ENCODE data around the gene TNFSF13B. TPM values are rescaled to one million over a fixed set of nuclear protein-coding genes. Genes with fewer than 3 reads are reported as not detected.

TNFSF13B gene
- total RNA-seq, 2 experiments from 2014 or later = 5.1 to 6.1 TPM

- DNase-seq = no peak
- H3K4me3 Mint-ChIP-seq = peak overlapping the region; percentile 82
- H3K9me3 Mint-ChIP-seq = peaks cover 5% of the 10 kb centered on the region
- peaks cover 9% of the 10 kb centered on the region for H3K36me3 Mint-ChIP-seq
- no peaks in the 10 kb centered on the region for H3K27me3 Mint-ChIP-seq
- H3K4me1 Mint-ChIP-seq = peaks cover 31% of the 10 kb centered on the region
- peak overlapping the region; percentile 89 for H3K27ac Mint-ChIP-seq
Observed at GRCh38 chr13:108270442-108270841, 924 bp downstream of the TNFSF13B start.

- H3K36me3 Mint-ChIP-seq = peaks cover under 1% of the 10 kb centered on the region
- no peak overlapping the region for H3K4me3 Mint-ChIP-seq
- no peaks in the 10 kb centered on the region for H3K27me3 Mint-ChIP-seq
- H3K4me1 Mint-ChIP-seq = peaks cover 24% of the 10 kb centered on the region
- peaks cover 5% of the 10 kb centered on the region for H3K9me3 Mint-ChIP-seq
- DNase-seq = no peak
- H3K27ac Mint-ChIP-seq = no peak overlapping the region
Observed at GRCh38 chr13:108272333-108272732, 2.8 kb downstream of the TNFSF13B start.

- Mint-ChIP-seq H3K9me3 (no peaks in the 10 kb centered on the region), H3K36me3 (no peaks in the 10 kb centered on the region), H3K27me3 (no peaks in the 10 kb centered on the region), H3K4me3 (no peak overlapping the region), H3K4me1 (peaks cover 21% of the 10 kb centered on the region), H3K27ac (no peak overlapping the region)
- no peak for DNase-seq
Observed at GRCh38 chr13:108273429-108274118, 4.1 kb downstream of the TNFSF13B start.

GRCh38 chr13:108274718-108275117 is 5.2 kb downstream of the TNFSF13B start:
- Mint-ChIP-seq H3K9me3 (no peaks in the 10 kb centered on the region), H3K4me3 (no peak overlapping the region), H3K27ac (no peak overlapping the region), H3K4me1 (peaks cover 13% of the 10 kb centered on the region), H3K27me3 (no peaks in the 10 kb centered on the region), H3K36me3 (peaks cover 3% of the 10 kb centered on the region)
- no peak for DNase-seq

- H3K27ac Mint-ChIP-seq = no peak overlapping the region
- no peaks in the 10 kb centered on the region for H3K4me1 Mint-ChIP-seq
- no peaks in the 10 kb centered on the region for H3K9me3 Mint-ChIP-seq
- no peak for DNase-seq
- H3K36me3 Mint-ChIP-seq = peaks cover 8% of the 10 kb centered on the region
- H3K27me3 Mint-ChIP-seq = no peaks in the 10 kb centered on the region
- no peak overlapping the region for H3K4me3 Mint-ChIP-seq
Observed at GRCh38 chr13:108276060-108276459, 6.5 kb downstream of the TNFSF13B start.

GRCh38 chr13:108278466-108278865 is 8.9 kb downstream of the TNFSF13B start:
- no peak for DNase-seq
- Mint-ChIP-seq H3K9me3 (no peaks in the 10 kb centered on the region), H3K36me3 (peaks cover 8% of the 10 kb centered on the region), H3K27ac (no peak overlapping the region), H3K27me3 (no peaks in the 10 kb centered on the region), H3K4me1 (no peaks in the 10 kb centered on the region), H3K4me3 (no peak overlapping the region)

GRCh38 chr13:108281901-108282300 is 12.4 kb downstream of the TNFSF13B start:
- H3K4me1 Mint-ChIP-seq = no peaks in the 10 kb centered on the region
- DNase-seq = no peak
- peaks cover 8% of the 10 kb centered on the region for H3K36me3 Mint-ChIP-seq
- H3K27me3 Mint-ChIP-seq = no peaks in the 10 kb centered on the region
- H3K9me3 Mint-ChIP-seq = no peaks in the 10 kb centered on the region
- no peak overlapping the region for H3K4me3 Mint-ChIP-seq
- H3K27ac Mint-ChIP-seq = no peak overlapping the region

- no peak overlapping the region for H3K4me3 Mint-ChIP-seq
- H3K36me3 Mint-ChIP-seq = peaks cover 8% of the 10 kb centered on the region
- H3K9me3 Mint-ChIP-seq = no peaks in the 10 kb centered on the region
- no peaks in the 10 kb centered on the region for H3K27me3 Mint-ChIP-seq
- DNase-seq = no peak
- no peak overlapping the region for H3K27ac Mint-ChIP-seq
- no peaks in the 10 kb centered on the region for H3K4me1 Mint-ChIP-seq
Observed at GRCh38 chr13:108283110-108283509, 13.6 kb downstream of the TNFSF13B start.

- no peak overlapping the region for H3K27ac Mint-ChIP-seq
- no peaks in the 10 kb centered on the region for H3K4me1 Mint-ChIP-seq
- no peaks in the 10 kb centered on the region for H3K9me3 Mint-ChIP-seq
- no peaks in the 10 kb centered on the region for H3K27me3 Mint-ChIP-seq
- no peak for DNase-seq
- H3K36me3 Mint-ChIP-seq = no peaks in the 10 kb centered on the region
- no peak overlapping the region for H3K4me3 Mint-ChIP-seq
Observed at GRCh38 chr13:108288741-108289140, 19.2 kb downstream of the TNFSF13B start.

GRCh38 chr13:108289819-108290218 is 20.3 kb downstream of the TNFSF13B start:
- Mint-ChIP-seq H3K4me3 (no peak overlapping the region), H3K27ac (no peak overlapping the region), H3K27me3 (no peaks in the 10 kb centered on the region), H3K4me1 (no peaks in the 10 kb centered on the region), H3K9me3 (no peaks in the 10 kb centered on the region), H3K36me3 (no peaks in the 10 kb centered on the region)
- DNase-seq = no peak

GRCh38 chr13:108297114-108297513 is 27.6 kb downstream of the TNFSF13B start:
- H3K4me1 Mint-ChIP-seq = no peaks in the 10 kb centered on the region

GRCh38 chr13:108302279-108302678 is 32.8 kb downstream of the TNFSF13B start:
- Mint-ChIP-seq H3K4me3 (no peak overlapping the region), H3K27ac (no peak overlapping the region), H3K4me1 (peaks cover 2% of the 10 kb centered on the region), H3K27me3 (no peaks in the 10 kb centered on the region), H3K9me3 (peaks cover 6% of the 10 kb centered on the region), H3K36me3 (peaks cover 7% of the 10 kb centered on the region)
- no peak for DNase-seq

More at GRCh38 chr13:108297114-108297513, 27.6 kb downstream of the TNFSF13B start:
- H3K36me3 Mint-ChIP-seq = peaks cover 16% of the 10 kb centered on the region
- no peak overlapping the region for H3K27ac Mint-ChIP-seq
- H3K27me3 Mint-ChIP-seq = no peaks in the 10 kb centered on the region
- DNase-seq = no peak
- peaks cover 9% of the 10 kb centered on the region for H3K9me3 Mint-ChIP-seq
- H3K4me3 Mint-ChIP-seq = no peak overlapping the region

- Mint-ChIP-seq H3K36me3 (peaks cover 4% of the 10 kb centered on the region), H3K4me1 (peaks cover 2% of the 10 kb centered on the region), H3K27me3 (no peaks in the 10 kb centered on the region), H3K4me3 (no peak overlapping the region), H3K9me3 (peaks cover 5% of the 10 kb centered on the region), H3K27ac (no peak overlapping the region)
- no peak for DNase-seq
Observed at GRCh38 chr13:108304170-108305016, 34.9 kb downstream of the TNFSF13B start.

- Mint-ChIP-seq H3K36me3 (peaks cover 4% of the 10 kb centered on the region), H3K27me3 (no peaks in the 10 kb centered on the region), H3K27ac (no peak overlapping the region), H3K4me1 (peaks cover 2% of the 10 kb centered on the region), H3K9me3 (peaks cover 5% of the 10 kb centered on the region), H3K4me3 (no peak overlapping the region)
- no peak for DNase-seq
Observed at GRCh38 chr13:108305655-108306054, 36.1 kb downstream of the TNFSF13B start.

GRCh38 chr13:108306860-108307259 is 37.3 kb downstream of the TNFSF13B start:
- no peak for DNase-seq
- Mint-ChIP-seq H3K4me3 (no peak overlapping the region), H3K36me3 (peaks cover 4% of the 10 kb centered on the region), H3K4me1 (peaks cover 2% of the 10 kb centered on the region), H3K27ac (no peak overlapping the region), H3K9me3 (peaks cover 5% of the 10 kb centered on the region), H3K27me3 (no peaks in the 10 kb centered on the region)
